SIG-M5 treated with dmso at 0.1 percent for 504 hours (cell line): Measurements from ENCODE around the gene DLX5.
"Not testable (repeated sequence)": the region's sequence is repeated elsewhere in the genome, so short reads cannot be mapped to it uniquely, and the experiment has no call there.

Experiments
- DNase-seq: peaks from one replicate; lab custom pipeline; 2025; ENCODE audit not compliant: unreplicated experiment; lab: John Stamatoyannopoulos, UW

DLX5 gene

GRCh38 chr7:97024209-97025129 lies at the start of gene DLX5:
Gene DLX5 (minus strand): TSS chr7:97024831. CDS start chr7:97024623, 208 bp downstream.
- peak; percentile 10 for DNase-seq

GRCh38 chr7:97072025-97072424 lies 47.4 kb upstream of the DLX5 start:
- DNase-seq = not testable (repeated sequence)

GRCh38 chr7:97064972-97065587 lies 40.4 kb upstream of the DLX5 start:
- DNase-seq = peak; percentile 51

- no peak for DNase-seq
Observed at GRCh38 chr7:97064020-97064419, 39.4 kb upstream of the DLX5 start.

- DNase-seq = no peak
Observed at GRCh38 chr7:97043281-97043680, 18.6 kb upstream of the DLX5 start.

GRCh38 chr7:97039374-97040065 lies 14.9 kb upstream of the DLX5 start:
- no peak for DNase-seq

- not testable (repeated sequence) for DNase-seq
Observed at GRCh38 chr7:97034213-97034852, 9.7 kb upstream of the DLX5 start.

- DNase-seq = peak; percentile 74
Observed at GRCh38 chr7:97027427-97028234, 3.0 kb upstream of the DLX5 start.

GRCh38 chr7:97026715-97027426 lies 2.2 kb upstream of the DLX5 start:
- peak; percentile 68 for DNase-seq

- no peak for DNase-seq
Observed at GRCh38 chr7:97025983-97026714, 1.5 kb upstream of the DLX5 start.

- DNase-seq = no peak
Observed at GRCh38 chr7:97025130-97025499, 484 bp upstream of the DLX5 start.

GRCh38 chr7:97022491-97023306 lies 1.9 kb downstream of the DLX5 start:
- no peak for DNase-seq

- no peak for DNase-seq
Observed at GRCh38 chr7:97021747-97022490, 2.7 kb downstream of the DLX5 start.

GRCh38 chr7:97020996-97021746 lies 3.5 kb downstream of the DLX5 start:
- no peak for DNase-seq

GRCh38 chr7:97020601-97020995 lies 4.0 kb downstream of the DLX5 start:
- DNase-seq = no peak

- no peak for DNase-seq
Observed at GRCh38 chr7:97019710-97020225, 4.9 kb downstream of the DLX5 start.
